ENCODE measurements around the gene AKAP12. TPM values are rescaled to one million over a fixed set of nuclear protein-coding genes. Genes with fewer than 3 reads are reported as not detected.

Gene AKAP12
- total RNA-seq, 1 donor from 2014 or later = 40.8 TPM

DNA sequence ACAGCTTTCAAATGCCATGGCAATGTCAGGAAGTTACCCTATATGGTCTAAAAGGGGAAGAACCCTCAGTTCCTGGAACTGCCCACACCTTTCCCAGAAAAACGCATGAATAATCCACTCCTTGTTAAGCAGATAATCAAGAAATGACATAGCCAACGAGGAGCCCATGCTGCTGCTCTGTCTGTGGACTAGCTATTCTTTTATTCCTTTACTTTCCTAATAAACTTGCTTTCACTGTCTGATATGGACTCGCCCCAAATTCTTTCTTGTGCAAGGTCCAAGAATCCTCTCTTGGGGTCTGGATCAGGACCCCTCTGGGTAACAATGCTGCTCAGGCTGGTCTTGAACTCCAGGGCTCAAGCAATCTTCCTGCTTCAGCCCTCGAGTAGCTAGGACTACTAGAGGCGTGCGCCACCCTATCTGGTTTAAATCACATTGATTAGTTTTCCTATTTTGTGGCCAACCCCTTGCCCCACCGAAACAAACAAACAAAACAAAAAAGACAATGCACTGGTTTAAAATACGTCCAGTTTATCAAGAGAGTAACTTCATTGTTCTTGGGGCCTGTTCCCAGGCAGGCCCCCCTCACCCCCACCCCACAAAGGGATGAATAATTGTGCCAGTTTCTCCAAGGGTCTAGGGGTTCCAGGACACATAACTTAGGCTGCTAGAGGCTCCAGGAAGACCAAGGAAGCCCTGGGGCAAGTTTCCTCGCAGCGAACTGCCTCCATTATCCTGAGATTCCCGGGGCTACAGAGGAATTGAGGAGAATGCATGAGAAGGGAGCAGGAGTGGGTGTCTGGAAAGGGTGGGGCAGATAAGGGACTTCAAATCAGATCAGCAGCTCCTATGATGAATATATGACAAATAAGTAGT is 10.1 kb upstream of the AKAP12 start:
- Histone ChIP-seq H3K36me3 (no peaks in the 10 kb centered on the region), H3K4me3 (no peak overlapping the region), H3K9me3 (no peaks in the 10 kb centered on the region), H3K27me3 (no peaks in the 10 kb centered on the region), H3K27ac (no peak overlapping the region), H3K4me1 (no peaks in the 10 kb centered on the region)
- DNase-seq (no peak), ATAC-seq (no peak)
- TF ChIP-seq, protein P1, sequence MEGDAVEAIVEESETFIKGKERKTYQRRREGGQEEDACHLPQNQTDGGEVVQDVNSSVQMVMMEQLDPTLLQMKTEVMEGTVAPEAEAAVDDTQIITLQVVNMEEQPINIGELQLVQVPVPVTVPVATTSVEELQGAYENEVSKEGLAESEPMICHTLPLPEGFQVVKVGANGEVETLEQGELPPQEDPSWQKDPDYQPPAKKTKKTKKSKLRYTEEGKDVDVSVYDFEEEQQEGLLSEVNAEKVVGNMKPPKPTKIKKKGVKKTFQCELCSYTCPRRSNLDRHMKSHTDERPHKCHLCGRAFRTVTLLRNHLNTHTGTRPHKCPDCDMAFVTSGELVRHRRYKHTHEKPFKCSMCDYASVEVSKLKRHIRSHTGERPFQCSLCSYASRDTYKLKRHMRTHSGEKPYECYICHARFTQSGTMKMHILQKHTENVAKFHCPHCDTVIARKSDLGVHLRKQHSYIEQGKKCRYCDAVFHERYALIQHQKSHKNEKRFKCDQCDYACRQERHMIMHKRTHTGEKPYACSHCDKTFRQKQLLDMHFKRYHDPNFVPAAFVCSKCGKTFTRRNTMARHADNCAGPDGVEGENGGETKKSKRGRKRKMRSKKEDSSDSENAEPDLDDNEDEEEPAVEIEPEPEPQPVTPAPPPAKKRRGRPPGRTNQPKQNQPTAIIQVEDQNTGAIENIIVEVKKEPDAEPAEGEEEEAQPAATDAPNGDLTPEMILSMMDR (IDR thresholded peaks at IDR 0.05) = no peak
- intact Hi-C loops (cut with DNase I) = no loop called here

DNA sequence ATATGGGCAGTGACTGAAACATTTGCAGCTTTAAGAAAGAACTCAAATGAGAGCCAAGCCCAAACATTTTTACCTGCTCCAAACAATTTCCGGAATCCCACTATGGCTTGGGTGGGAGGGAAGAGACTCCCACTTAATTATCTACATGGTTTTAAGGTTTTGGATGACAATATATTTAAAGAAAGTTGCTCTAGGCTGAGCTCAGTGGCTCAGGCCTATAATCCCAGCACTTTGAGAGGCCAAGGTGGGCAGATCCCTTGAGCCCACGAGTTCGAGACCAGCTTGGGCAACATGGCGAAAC is 9.5 kb upstream of the AKAP12 start:
- no peaks in the 10 kb centered on the region for H3K9me3 ChIP-seq
- intact Hi-C loops (cut with DNase I) = no loop called here
- TF ChIP-seq, protein P1 (IDR thresholded peaks at IDR 0.05) = no peak
- H3K36me3 ChIP-seq = no peaks in the 10 kb centered on the region
- no peaks in the 10 kb centered on the region for H3K4me1 ChIP-seq
- no peak overlapping the region for H3K4me3 ChIP-seq
- ATAC-seq = no peak
- no peak for DNase-seq
- no peaks in the 10 kb centered on the region for H3K27me3 ChIP-seq
- H3K27ac ChIP-seq = no peak overlapping the region

DNA sequence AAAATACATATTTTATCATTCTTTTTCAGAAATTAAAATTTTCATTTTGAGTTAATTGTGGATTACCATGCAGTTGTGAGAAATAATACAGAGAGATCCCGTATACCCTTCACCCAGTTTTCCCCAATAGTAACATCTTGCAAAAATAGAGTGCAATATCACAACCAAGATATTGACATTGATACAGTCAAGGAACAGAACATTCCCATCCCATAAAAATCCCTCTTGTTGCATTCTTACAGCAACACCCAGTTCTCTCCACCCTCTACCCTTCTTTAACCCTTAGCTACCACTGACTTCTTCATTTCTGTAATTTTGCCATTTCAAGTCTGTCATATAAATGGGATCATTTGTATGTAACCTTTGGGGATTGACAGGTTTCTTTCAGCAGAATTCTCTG is 6.9 kb upstream of the AKAP12 start:
- no peak overlapping the region for H3K27ac ChIP-seq
- no peak for DNase-seq
- no peaks in the 10 kb centered on the region for H3K9me3 ChIP-seq
- no peaks in the 10 kb centered on the region for H3K36me3 ChIP-seq
- H3K4me1 ChIP-seq = no peaks in the 10 kb centered on the region
- TF ChIP-seq, protein P1 (IDR thresholded peaks at IDR 0.05) = no peak
- H3K27me3 ChIP-seq = no peaks in the 10 kb centered on the region
- no peak for ATAC-seq
- intact Hi-C loops (cut with DNase I) = no loop called here
- no peak overlapping the region for H3K4me3 ChIP-seq

DNA sequence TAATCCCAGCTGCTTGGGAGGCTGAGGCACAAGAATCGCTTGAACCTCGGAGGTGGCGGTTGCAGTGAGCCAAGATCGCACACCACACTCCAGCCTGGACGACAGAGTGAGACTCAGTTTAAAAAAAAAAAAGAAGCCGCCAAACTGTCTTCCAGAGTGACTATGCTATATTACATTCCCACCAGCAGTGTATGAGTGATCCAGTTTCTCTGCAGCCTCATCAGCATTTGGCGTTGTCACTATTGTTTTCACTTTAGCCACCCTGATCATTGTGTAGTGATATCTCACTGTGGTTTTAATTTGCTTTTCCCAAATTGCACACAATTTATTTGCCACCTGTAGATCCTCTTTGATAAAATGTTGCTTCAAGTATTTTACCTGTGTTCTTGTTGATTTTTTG is 6.0 kb upstream of the AKAP12 start:
- Histone ChIP-seq H3K9me3 (no peaks in the 10 kb centered on the region), H3K4me1 (no peaks in the 10 kb centered on the region), H3K27ac (no peak overlapping the region), H3K4me3 (no peak overlapping the region), H3K36me3 (no peaks in the 10 kb centered on the region), H3K27me3 (no peaks in the 10 kb centered on the region)
- DNase-seq = no peak
- TF ChIP-seq, protein P1 (IDR thresholded peaks at IDR 0.05) = no peak
- intact Hi-C loops (cut with DNase I) = no loop called here
- no peak for ATAC-seq

DNA sequence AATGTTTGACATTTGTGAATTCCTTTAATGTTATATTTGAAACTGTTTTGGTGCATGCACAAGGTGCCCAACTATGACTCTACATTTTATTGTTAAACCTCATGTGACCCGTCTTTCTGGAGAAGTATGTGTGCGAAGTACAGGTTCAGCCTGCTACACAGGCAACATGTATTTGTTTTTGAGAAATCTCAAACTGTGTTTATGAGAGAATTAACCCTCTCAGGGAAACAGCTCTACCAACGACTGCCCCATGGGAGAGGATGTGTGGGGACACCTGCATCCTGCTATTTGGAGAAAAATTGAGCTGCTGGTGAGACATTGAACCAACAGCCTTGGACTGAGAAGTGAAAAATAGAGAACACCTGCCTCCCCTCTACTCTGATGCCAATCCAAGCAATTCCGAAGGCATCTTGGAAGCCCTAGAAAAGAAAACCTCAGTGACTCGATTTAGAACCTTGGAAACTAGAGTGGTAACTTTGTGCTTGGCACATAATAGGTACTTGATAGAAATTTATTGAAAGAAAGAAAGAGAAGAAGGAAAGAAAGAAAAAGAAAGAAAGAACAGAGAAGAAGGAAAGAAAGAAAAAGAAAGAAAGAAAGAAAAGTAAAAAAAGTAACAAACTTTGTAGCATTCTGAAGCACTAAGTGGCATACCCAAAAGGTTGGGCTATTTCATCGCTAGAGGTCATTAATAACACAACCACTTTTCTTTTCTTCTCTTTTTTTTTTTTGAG is 2.9 kb upstream of the AKAP12 start:
- ATAC-seq (no peak), DNase-seq (no peak)
- intact Hi-C loops (cut with DNase I) = no loop called here
- TF ChIP-seq, protein P1 (IDR thresholded peaks at IDR 0.05) = no peak
- no peaks in the 10 kb centered on the region for H3K4me1 ChIP-seq
- H3K9me3 ChIP-seq = no peaks in the 10 kb centered on the region
- peaks cover 13% of the 10 kb centered on the region for H3K27me3 ChIP-seq
- H3K36me3 ChIP-seq = no peaks in the 10 kb centered on the region
- no peak overlapping the region for H3K4me3 ChIP-seq
- no peak overlapping the region for H3K27ac ChIP-seq
